WI38 (cell line): ENCODE measurements around the gene ASF1A.

ENCODE experiments used
- H3K4me3 ChIP-seq: 2 replicates; pipeline ENCODE4 v1.5.1; 2011; ENCODE audit warnings: low read depth, mild to moderate bottlenecking, control low read depth, low read length
- CTCF ChIP-seq: IDR thresholded peaks from 2 replicates; pipeline ENCODE4 v1.5.1; 2012; ENCODE audit warnings: low read depth, mild to moderate bottlenecking, control low read depth, low read length

ASF1A gene

GRCh38 chr6:118912646-118913045 lies 18.7 kb downstream of the ASF1A start:
- TF ChIP-seq CTCF = no peak
- no peak overlapping the region for H3K4me3 ChIP-seq

- H3K4me3 ChIP-seq = no peak overlapping the region
- no peak for TF ChIP-seq CTCF
Measured at GRCh38 chr6:118913161-118913560, 19.2 kb downstream of the ASF1A start.

GRCh38 chr6:118914598-118914997 lies 20.6 kb downstream of the ASF1A start:
- no peak overlapping the region for H3K4me3 ChIP-seq
- no peak for TF ChIP-seq CTCF

GRCh38 chr6:118917546-118918328 lies 23.8 kb downstream of the ASF1A start:
- H3K4me3 ChIP-seq = no peak overlapping the region
- TF ChIP-seq CTCF = no peak

- no peak for TF ChIP-seq CTCF
- H3K4me3 ChIP-seq = no peak overlapping the region
Measured at GRCh38 chr6:118918329-118918725, 24.4 kb downstream of the ASF1A start.

- no peak for TF ChIP-seq CTCF
- no peak overlapping the region for H3K4me3 ChIP-seq
Measured at GRCh38 chr6:118921084-118921483, 27.1 kb downstream of the ASF1A start.

- no peak for TF ChIP-seq CTCF
- no peak overlapping the region for H3K4me3 ChIP-seq
Measured at GRCh38 chr6:118923035-118923434, 29.1 kb downstream of the ASF1A start.
